Measurements from ENCODE around the gene APOD.
"Not testable (repeated sequence)": the region's sequence is repeated elsewhere in the genome, so short reads cannot be mapped to it uniquely, and the experiment has no call there.

Gene APOD

DNA sequence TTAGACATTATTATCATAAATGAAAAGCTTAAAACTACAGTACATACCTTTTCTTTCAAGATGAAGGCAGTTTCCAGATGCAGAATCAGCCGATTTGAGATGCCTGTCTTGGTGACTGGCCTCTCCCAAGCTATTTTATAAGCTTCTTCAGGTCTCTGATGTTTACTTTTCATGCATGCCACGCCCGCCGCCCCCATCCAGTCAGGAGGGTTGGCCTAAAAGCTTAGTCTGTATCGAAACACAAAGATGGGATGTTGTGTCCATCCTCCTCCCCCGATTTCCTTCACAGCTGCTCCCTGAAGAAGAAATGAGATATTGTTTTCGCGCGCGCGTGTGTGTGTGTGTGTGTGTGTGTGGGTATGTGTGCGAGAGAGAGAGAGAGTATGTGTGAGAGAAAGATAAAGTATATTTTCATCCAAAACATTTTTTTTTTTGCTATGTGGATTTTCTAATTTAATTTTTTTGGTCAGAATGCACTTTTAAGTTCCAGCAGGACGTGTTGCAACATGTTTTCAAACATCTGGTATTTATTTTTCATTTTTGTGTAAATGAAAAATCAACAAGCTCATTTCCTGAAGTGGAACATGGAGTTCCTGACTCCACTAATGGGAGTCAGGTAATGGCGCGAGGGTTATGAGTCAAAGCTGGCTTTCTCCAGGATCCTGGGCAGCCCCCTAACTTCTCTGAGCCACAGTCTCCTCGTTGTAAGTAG is at the start of gene APOD:
TSS of gene APOD (minus strand) at position 110 of the 712 bp plus-strand sequence. CDS start 4,479 bp downstream, outside the sequence.
- no peak for ATAC-seq
- Mint-ChIP-seq H3K4me1 (no peaks in the 10 kb centered on the region), H3K36me3 (peaks cover 1% of the 10 kb centered on the region), H3K27ac (no peak within 1 kb of the TSS), H3K4me3 (no peak within 1 kb of the TSS), H3K9me3 (no peaks in the 10 kb centered on the region)
- DNase-seq (ENCODE audit: low spot score in 2 of 2) = no peak

DNA sequence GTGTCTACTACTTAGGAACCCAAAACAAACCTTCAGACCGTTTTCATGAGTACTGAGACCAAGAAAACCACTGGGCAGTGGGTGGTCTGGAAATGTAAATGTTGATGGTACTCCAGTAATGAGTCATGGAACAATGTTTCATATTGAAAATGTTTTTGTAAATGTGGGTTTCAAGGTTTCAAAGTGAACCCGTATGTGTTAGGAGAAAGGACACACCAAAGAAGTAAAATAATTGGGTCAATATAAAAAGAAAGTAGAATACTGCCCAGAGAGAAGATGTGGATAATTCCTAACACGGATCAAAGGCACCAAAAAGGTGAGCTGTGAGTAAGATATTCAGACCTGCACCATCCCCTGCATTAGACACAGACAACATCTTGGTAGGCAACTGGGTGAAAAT is 49.6 kb upstream of the APOD start:
- peaks cover 32% of the 10 kb centered on the region for H3K36me3 Mint-ChIP-seq
- H3K4me1 Mint-ChIP-seq = peaks cover 43% of the 10 kb centered on the region
- not testable (repeated sequence) for H3K9me3 Mint-ChIP-seq; DNase-seq (ENCODE audit: low spot score in 2 of 2)
- peak overlapping the region; percentile 99 for H3K27ac Mint-ChIP-seq
- H3K4me3 Mint-ChIP-seq = peak overlapping the region; percentile 70
- ATAC-seq = peak; percentile 2

DNA sequence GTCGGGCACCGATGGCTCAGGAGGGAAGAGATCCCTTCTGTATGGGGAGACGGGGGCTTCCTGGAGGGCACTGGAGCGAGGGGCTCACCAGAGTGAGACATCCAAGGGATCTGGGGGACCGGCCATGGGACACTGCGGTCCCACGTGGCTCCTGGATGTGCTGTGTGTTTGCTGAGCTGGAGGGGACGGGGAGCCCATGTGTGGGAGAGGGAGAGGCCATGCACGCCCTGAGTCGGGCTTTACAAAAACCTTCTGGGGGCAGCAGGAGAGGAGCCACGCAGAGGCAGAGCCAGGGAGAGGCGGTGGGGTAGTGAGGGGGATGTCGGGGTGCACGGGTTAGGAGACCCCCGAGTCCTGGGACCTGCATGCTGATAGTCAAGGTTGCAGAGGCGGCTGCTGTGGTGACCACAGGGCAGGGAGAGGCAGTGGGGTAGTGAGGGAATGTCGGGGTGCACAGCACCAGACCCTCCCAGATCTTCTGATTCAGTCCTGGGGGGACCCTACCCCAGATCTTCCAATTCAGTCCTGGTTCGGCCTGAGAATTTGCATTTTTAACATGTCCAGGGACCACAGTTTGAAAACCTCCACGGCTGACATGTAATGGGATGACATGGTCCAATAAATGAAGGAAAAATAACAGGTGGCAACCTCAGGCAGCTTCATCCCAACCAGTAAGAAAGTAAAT is 48.9 kb upstream of the APOD start:
- H3K4me1 Mint-ChIP-seq = peaks cover 48% of the 10 kb centered on the region
- ATAC-seq, H3K9me3 Mint-ChIP-seq: not testable (repeated sequence)
- H3K27ac Mint-ChIP-seq = peak overlapping the region; percentile 99
- peaks cover 33% of the 10 kb centered on the region for H3K36me3 Mint-ChIP-seq
- peak overlapping the region; percentile 70 for H3K4me3 Mint-ChIP-seq
- DNase-seq (ENCODE audit: low spot score in 2 of 2) = peak in 1 of 2 donors; percentile 82

DNA sequence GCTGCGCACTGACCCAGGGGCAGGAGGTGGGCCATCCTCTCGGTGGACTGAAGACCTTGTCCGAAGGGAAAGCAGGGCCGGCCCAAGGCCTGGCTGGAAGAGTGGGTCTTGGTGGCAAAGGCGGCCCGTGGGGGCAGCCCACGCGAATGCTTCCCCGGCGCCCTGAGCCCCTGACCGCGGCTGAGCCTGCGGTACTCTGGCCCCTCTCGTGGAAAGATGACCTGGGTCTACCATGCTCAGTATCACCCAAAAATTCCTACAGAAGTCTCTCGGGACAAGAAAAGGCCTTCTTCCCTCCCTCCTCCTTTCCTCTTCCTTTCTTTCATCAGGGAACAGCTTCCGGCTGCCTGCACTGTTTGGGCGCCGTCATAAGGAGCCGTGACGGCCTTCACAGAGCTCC is 48.3 kb upstream of the APOD start:
- ATAC-seq, H3K9me3 Mint-ChIP-seq: not testable (repeated sequence)
- Mint-ChIP-seq H3K27ac (peak overlapping the region; percentile 99), H3K4me1 (peaks cover 48% of the 10 kb centered on the region), H3K4me3 (peak overlapping the region; percentile 70), H3K36me3 (peaks cover 33% of the 10 kb centered on the region)
- peak in 1 of 2 donors; percentile 67 for DNase-seq (ENCODE audit: low spot score in 2 of 2)

DNA sequence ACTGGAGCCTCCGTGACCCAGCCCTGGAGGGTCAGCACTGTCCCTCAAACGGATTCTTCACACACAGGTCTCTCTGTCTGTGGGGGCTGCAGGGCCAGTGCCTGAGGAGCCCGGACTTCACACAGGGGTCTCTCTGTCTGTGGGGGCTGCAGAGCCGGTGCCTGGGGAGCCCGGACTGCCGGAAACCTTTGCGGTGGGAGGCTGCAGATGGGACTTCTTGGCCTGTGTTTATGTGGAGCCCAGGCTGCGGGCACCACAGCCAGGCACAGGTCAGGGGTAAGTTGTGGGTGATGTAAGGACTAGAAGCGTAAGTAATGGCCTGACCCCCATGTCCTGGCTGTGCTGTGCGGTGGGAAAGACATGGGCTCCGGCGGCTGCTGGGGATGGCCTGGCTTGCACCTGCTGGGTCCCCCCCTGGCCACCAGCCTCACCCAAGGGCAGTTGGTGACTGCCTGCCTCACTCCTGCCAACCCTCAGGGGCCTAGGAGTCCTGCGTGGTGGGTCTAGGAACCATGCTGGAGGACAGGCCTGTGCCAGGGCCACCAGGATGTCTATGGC is 47.3 kb upstream of the APOD start:
- not testable (repeated sequence) for H3K27ac Mint-ChIP-seq, ATAC-seq, H3K9me3 Mint-ChIP-seq
- peaks cover 29% of the 10 kb centered on the region for H3K36me3 Mint-ChIP-seq
- peak in 1 of 2 donors; percentile 49 for DNase-seq (ENCODE audit: low spot score in 2 of 2)
- H3K4me3 Mint-ChIP-seq = peak overlapping the region; percentile 68
- H3K4me1 Mint-ChIP-seq = peaks cover 43% of the 10 kb centered on the region

DNA sequence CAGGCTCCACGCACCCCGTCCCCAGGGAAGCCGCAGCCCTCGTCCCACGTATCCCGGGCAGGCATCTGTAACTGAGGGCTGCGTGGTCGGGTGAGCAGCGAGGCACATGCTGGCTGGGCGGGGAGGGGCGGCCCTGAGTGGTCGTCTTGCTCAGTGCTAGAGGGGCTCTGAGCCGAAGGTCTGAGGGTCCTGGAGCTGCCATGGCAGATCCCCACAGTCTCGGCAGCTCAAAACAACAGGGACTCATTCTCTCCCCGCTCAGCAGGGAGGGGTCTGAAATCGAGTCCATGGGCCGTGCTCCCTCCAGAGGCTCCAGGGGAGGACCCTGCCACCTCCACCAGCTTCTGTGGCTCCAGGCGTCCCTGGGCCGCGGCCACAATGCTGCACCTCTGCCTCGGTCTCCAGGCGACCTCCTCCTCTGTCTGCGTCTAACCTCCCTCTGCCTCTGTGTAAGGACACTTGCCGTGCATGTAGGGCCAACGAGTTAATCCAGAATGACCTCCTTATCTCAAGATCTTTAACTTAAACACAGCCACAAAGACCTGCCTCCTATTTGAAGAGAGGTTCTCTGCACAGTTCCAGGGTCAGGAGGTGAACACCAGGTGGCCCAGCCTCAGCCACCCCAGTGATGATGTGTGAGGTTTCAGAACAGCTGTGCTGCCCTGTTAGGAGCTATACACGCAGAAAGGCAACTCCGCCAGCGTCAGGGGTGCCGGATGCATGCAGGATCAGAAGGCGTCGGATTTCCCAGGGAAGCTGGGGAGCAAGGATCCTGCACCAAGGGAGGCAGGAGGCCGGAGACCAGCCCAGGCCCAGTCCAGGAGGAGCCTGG is 46.6 kb upstream of the APOD start:
- ATAC-seq (peak; percentile 5), DNase-seq (ENCODE audit: low spot score in 2 of 2) (peak in 1 of 2 donors; percentile 55)
- not testable (repeated sequence) for H3K9me3 Mint-ChIP-seq
- Mint-ChIP-seq H3K36me3 (peaks cover 28% of the 10 kb centered on the region), H3K4me3 (peak overlapping the region; percentile 68), H3K27ac (peak overlapping the region; percentile 69), H3K4me1 (peaks cover 43% of the 10 kb centered on the region)

DNA sequence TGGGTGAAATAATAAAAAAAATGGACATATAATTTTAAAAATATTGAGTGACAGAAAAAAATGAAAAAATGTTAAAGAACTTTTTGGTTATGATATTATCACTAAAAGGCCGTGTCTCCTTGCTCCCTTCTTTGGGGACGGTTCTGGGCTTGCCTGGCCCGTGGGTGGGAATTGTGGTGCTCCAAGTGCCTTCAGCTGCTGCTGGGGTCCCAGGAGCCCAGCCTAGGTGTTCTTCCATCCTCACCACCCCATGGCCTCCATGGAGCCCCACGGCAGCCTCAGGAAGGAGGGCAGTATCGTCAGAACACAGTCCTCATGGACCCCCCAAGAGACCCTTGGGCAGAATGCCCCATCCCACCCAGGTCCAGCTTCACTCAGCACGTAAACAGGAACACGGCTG is 45.9 kb upstream of the APOD start:
- Mint-ChIP-seq H3K36me3 (peaks cover 33% of the 10 kb centered on the region), H3K4me1 (peaks cover 43% of the 10 kb centered on the region)
- H3K4me3 Mint-ChIP-seq, ATAC-seq, H3K27ac Mint-ChIP-seq, H3K9me3 Mint-ChIP-seq: not testable (repeated sequence)
- peak in 1 of 2 donors; percentile 47 for DNase-seq (ENCODE audit: low spot score in 2 of 2)

DNA sequence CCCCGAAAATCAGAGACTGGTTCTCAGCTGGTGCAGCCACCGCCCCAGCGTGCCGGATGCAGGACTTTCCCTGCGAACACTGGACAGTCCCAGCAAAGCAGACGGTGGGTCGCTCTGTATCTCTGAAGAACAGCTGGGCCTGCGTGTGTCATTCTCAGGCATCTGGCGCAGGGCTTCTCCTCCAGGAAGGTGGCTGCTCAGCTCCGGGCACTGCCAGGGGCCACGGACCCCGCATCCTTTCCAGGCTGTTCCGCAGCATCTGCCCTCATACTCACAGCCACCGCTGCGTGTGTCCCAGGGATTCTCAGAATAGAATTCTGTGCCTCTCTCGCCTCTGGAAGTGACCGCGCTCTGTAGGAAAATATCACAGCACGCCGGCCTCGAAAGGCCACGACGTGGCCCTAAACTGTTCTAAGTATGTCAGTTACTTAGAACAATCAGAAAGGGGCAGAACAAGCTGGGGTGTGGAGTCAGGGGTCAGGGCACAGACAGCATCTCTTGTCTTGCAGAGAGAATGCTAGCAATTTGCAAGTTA is 44.7 kb upstream of the APOD start:
- Mint-ChIP-seq H3K27ac (peak overlapping the region; percentile 81), H3K4me1 (peaks cover 41% of the 10 kb centered on the region), H3K4me3 (peak overlapping the region; percentile 60), H3K36me3 (peaks cover 30% of the 10 kb centered on the region)
- not testable (repeated sequence) for H3K9me3 Mint-ChIP-seq, ATAC-seq
- peak in 1 of 2 donors; percentile 59 for DNase-seq (ENCODE audit: low spot score in 2 of 2)

DNA sequence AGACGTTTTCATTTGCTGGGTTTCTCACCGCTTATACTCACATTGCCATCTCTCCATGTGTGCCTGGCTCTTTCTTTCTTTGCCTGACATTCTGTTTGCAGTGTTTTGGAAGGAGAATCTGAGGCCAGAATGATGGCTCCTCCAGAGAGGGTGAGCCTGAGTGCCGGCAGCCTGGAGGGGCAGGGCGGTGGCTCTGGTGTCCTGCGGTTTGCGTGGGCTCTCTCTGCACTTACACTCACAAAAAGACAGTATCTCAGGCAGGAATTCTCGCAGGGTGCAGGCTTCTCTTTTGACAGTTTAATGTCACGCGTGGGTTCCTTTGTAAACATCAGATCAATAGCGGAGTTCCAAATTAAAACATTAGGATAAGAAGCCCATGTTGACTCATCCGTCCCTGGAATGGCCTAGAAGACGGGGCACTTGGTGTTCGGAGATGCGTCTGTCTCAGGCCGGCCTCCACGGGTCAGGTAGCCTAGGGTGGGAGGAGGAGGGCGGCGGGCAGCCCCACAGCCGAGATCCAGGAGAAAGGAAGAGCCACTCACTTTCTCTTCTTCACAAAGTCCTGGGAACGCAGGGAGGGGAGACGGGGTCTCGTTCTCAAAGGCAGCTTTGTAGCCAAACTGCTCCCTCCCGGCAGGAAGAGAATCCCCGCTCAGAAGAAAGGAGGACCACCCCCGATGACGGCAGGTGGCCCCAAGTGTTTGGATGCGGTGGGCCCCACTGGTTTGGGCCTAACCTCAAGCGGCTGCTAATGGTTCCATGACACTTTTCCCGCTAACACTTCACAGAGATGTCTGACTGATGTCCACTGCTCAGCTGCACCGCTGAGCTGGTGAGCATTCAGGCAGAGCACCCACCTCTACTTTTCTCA is 44.0 kb upstream of the APOD start:
- Mint-ChIP-seq H3K4me3 (peak overlapping the region; percentile 60), H3K4me1 (peaks cover 34% of the 10 kb centered on the region), H3K36me3 (peaks cover 24% of the 10 kb centered on the region), H3K27ac (peak overlapping the region; percentile 81)
- ATAC-seq; DNase-seq (ENCODE audit: low spot score in 2 of 2); H3K9me3 Mint-ChIP-seq: not testable (repeated sequence)

DNA sequence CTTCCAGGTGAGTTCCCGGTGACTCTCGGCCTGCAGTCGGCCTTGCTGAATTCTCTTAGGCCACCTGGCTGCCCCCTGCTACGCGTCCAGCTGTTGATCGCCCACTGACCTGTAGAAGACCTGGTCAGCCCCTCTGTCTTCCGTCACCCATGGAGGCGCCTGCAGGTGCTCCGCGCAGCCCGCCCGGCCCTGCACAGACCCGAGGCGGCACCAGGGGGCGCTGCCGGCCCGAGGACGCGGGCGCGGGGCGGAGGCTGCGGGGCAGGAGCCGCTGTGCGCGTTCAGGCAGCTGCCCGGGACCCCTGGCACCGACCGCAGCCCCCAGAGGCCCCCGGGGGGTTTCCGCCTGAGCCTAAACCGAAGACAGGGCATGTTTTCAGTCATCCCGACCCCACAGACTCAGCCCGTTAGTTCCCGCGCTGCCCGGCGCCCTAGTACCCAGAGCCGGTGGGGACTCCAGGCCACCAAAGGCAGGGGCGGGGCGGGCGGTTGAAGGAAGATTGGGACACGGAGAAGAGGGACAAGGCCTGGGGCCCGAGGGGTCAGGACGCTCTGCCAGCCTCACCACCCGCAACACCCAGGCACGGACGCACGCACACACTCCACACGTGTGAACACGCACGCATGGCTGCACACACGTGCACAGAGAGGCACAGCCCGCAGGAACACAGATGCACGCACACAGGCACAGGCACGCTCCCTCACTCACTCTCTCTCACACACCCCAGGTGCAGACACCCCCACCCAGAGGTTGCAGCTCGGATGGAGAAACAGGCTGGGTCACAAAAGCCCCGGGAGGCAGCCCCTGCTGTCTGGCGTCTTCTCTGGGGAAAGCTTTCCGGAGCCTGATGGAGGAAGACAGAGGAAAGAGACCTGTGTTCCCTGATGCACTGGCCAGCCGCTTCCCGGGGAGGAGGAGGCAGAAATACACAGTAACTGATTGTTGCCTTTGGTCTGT is 41.1 kb upstream of the APOD start:
- not testable (repeated sequence) for H3K9me3 Mint-ChIP-seq
- Mint-ChIP-seq H3K4me3 (peak overlapping the region; percentile 60), H3K4me1 (peaks cover 38% of the 10 kb centered on the region), H3K36me3 (peaks cover 24% of the 10 kb centered on the region), H3K27ac (peak overlapping the region; percentile 84)
- ATAC-seq (peak; percentile 82), DNase-seq (ENCODE audit: low spot score in 2 of 2) (peak in 1 of 2 donors; percentile 80)

DNA sequence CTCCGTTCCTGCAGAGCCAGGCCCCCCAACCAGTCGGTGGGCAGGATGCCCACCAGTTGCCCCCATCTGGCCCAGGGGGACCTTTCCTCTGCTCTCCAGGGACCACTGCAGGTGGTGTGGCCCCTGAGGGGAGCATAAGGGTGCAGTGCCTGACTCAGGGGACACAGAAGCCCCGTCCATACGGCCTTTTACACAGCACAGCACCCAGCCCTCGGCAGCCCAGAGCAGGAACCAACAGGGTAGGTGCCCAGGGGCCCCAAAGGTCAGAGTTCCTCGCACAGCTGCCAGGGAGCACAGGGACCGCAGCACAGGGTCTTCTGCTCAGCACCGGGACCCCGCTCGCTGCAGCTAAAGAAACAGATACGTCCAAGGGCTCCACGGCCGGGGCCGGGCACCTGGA is 40.4 kb upstream of the APOD start:
- not testable (repeated sequence) for H3K9me3 Mint-ChIP-seq; H3K27ac Mint-ChIP-seq; H3K4me3 Mint-ChIP-seq; DNase-seq (ENCODE audit: low spot score in 2 of 2)
- H3K4me1 Mint-ChIP-seq = peaks cover 45% of the 10 kb centered on the region
- peaks cover 30% of the 10 kb centered on the region for H3K36me3 Mint-ChIP-seq
- ATAC-seq = peak; percentile 1

DNA sequence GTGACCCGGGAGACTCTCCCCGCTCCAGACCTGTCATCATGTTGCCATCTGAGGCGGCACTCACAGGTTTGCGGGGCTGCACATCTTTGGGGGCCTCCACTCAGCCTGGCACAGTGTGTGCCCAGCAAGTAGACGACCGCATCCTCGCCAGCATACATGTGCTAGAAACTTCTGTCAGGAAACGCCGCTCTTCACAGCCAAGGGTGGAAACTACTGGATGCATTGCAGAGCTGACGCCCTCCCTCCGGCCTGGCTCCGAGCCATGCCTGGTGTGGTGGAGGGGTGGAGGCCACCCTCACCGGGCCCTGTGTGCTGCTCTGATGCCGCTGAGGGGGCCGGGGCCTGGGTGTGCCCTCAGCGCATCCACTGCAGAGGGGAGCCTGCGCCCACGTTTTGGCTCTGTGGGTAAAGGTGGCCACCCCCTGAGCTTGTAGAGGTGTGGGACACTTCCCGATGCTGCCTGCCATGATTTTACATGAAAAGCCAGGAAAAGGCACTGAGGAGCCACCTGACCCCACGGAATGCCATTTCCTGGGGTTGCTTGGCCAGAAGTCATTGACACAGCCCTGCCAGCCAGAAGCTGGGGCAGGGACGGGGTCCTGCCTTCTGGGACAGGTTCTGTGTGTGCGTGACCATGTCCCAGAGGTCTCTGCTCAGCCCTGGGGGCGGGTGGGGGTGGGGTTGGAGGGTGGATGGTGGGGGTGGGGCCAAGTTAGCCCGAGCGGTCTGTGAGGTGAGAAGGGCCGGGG is 39.7 kb upstream of the APOD start:
- Mint-ChIP-seq H3K36me3 (peaks cover 30% of the 10 kb centered on the region), H3K4me1 (peaks cover 41% of the 10 kb centered on the region)
- not testable (repeated sequence) for ATAC-seq; H3K4me3 Mint-ChIP-seq; DNase-seq (ENCODE audit: low spot score in 2 of 2); H3K27ac Mint-ChIP-seq; H3K9me3 Mint-ChIP-seq
